ENCODE results near the gene ARHGAP12.

Gene ARHGAP12

GRCh38 chr10:31873724-31874123 is 54.9 kb downstream of the ARHGAP12 start:
- no peak for DNase-seq

GRCh38 chr10:31871266-31872065 is 57.2 kb downstream of the ARHGAP12 start:
- no peak for DNase-seq

- no peak for DNase-seq
Measured at GRCh38 chr10:31867646-31868045, 61.0 kb downstream of the ARHGAP12 start.

- no peak for DNase-seq
Measured at GRCh38 chr10:31866118-31866670, 62.4 kb downstream of the ARHGAP12 start.

GRCh38 chr10:31864834-31865518 is 63.7 kb downstream of the ARHGAP12 start:
- no peak for DNase-seq

GRCh38 chr10:31855033-31855432 is 73.6 kb downstream of the ARHGAP12 start:
- DNase-seq = no peak

- DNase-seq = no peak
Measured at GRCh38 chr10:31853629-31854028, 75.0 kb downstream of the ARHGAP12 start.

GRCh38 chr10:31851216-31851615 is 77.4 kb downstream of the ARHGAP12 start:
- DNase-seq = no peak

GRCh38 chr10:31847515-31847914 is 81.1 kb downstream of the ARHGAP12 start:
- DNase-seq = no peak

GRCh38 chr10:31838709-31839108 is 89.9 kb downstream of the ARHGAP12 start:
- no peak for DNase-seq

GRCh38 chr10:31838065-31838464 is 90.6 kb downstream of the ARHGAP12 start:
- DNase-seq = no peak

GRCh38 chr10:31836569-31837406 is 91.8 kb downstream of the ARHGAP12 start:
- DNase-seq = no peak

GRCh38 chr10:31833753-31834152 is 94.9 kb downstream of the ARHGAP12 start:
- DNase-seq = no peak

- no peak for DNase-seq
Measured at GRCh38 chr10:31832261-31832660, 96.4 kb downstream of the ARHGAP12 start.

- no peak for DNase-seq
Measured at GRCh38 chr10:31830887-31831286, 97.7 kb downstream of the ARHGAP12 start.

- DNase-seq = no peak
Measured at GRCh38 chr10:31829776-31830175, 98.9 kb downstream of the ARHGAP12 start.

- no peak for DNase-seq
Measured at GRCh38 chr10:31823358-31823757, 105.3 kb downstream of the ARHGAP12 start.

- DNase-seq = no peak
Measured at GRCh38 chr10:31822616-31823318, 105.9 kb downstream of the ARHGAP12 start.

- no peak for DNase-seq
Measured at GRCh38 chr10:31822150-31822549, 106.5 kb downstream of the ARHGAP12 start.

- no peak for DNase-seq
Measured at GRCh38 chr10:31820778-31821369, 107.8 kb downstream of the ARHGAP12 start.

GRCh38 chr10:31820096-31820495 is 108.5 kb downstream of the ARHGAP12 start:
- no peak for DNase-seq

- no peak for DNase-seq
Measured at GRCh38 chr10:31819391-31819820, 109.2 kb downstream of the ARHGAP12 start.
